H4 (cell line): Measurements from ENCODE around the gene CTNNA2. TPM values are rescaled to one million over a fixed set of nuclear protein-coding genes. Genes with fewer than 3 reads are reported as not detected.

Experiments
- DNase-seq: peaks from one replicate; pipeline ENCODE4 v3.0.0-alpha.2; 2015; ENCODE audit warnings: low spot score
- total RNA-seq: library from RNA; depleted of rRNA; stranded (reverse); fragments of >200 nt; shearing (Covaris generic); gene quantifications from 2 replicates; pipeline ENCODE4 v1.2.3, GENCODE V29; 2014

Gene CTNNA2
- total RNA-seq, 1 experiment from 2014 or later = 0.39 TPM

GRCh38 chr2:79855264-79856006 lies 342.6 kb downstream of the CTNNA2 start:
- peak; percentile 19 for DNase-seq

GRCh38 chr2:79857888-79858287 lies 345.0 kb downstream of the CTNNA2 start:
- DNase-seq = no peak

GRCh38 chr2:79860228-79861058 lies 347.6 kb downstream of the CTNNA2 start:
- DNase-seq = peak; percentile 55

GRCh38 chr2:79861059-79861374 lies 348.2 kb downstream of the CTNNA2 start:
- DNase-seq = no peak

- no peak for DNase-seq
Measured at GRCh38 chr2:79862756-79863155, 349.9 kb downstream of the CTNNA2 start.

- no peak for DNase-seq
Measured at GRCh38 chr2:79872656-79873055, 359.8 kb downstream of the CTNNA2 start.

GRCh38 chr2:79874015-79874414 lies 361.2 kb downstream of the CTNNA2 start:
- DNase-seq = no peak

- DNase-seq = peak; percentile 44
Measured at GRCh38 chr2:79876430-79876829, 363.6 kb downstream of the CTNNA2 start.

GRCh38 chr2:79882548-79882947 lies 369.7 kb downstream of the CTNNA2 start:
- no peak for DNase-seq

GRCh38 chr2:79887747-79888374 lies 375.0 kb downstream of the CTNNA2 start:
- DNase-seq = peak; percentile 53

GRCh38 chr2:79892123-79892522 lies 379.3 kb downstream of the CTNNA2 start:
- DNase-seq = no peak

- DNase-seq = no peak
Measured at GRCh38 chr2:79899196-79899595, 386.3 kb downstream of the CTNNA2 start.

GRCh38 chr2:79901161-79901560 lies 388.3 kb downstream of the CTNNA2 start:
- DNase-seq = no peak

GRCh38 chr2:79903222-79904000 lies 390.6 kb downstream of the CTNNA2 start:
- DNase-seq = peak; percentile 44

GRCh38 chr2:79906139-79906890 lies 393.5 kb downstream of the CTNNA2 start:
- DNase-seq = no peak

GRCh38 chr2:79909521-79909920 lies 396.7 kb downstream of the CTNNA2 start:
- no peak for DNase-seq

- DNase-seq = peak; percentile 12
Measured at GRCh38 chr2:79910643-79911042, 397.8 kb downstream of the CTNNA2 start.

- DNase-seq = no peak
Measured at GRCh38 chr2:79915455-79915854, 402.6 kb downstream of the CTNNA2 start.

GRCh38 chr2:79916285-79916684 lies 403.4 kb downstream of the CTNNA2 start:
- DNase-seq = no peak

- no peak for DNase-seq
Measured at GRCh38 chr2:79920512-79921076, 407.7 kb downstream of the CTNNA2 start.

GRCh38 chr2:79929624-79930023 lies 416.8 kb downstream of the CTNNA2 start:
- DNase-seq = no peak
